Thyroid gland (tissue), 4 donors: Measurements from ENCODE around the gene MAL. TPM values are rescaled to one million over a fixed set of nuclear protein-coding genes. Genes with fewer than 3 reads are reported as not detected.

Experiments used
- DNase-seq, 2 donors: peaks; one replicate each; pipeline ENCODE4 v3.0.0-alpha.2; 2019
- H3K27ac ChIP-seq, 3 donors: fragments of 200-600 bp; sonication (generic); 1 replicate in 2 of 3; 2 replicates in 1 of 3; pipeline ENCODE4 v1.5.1; 2016 to 2019; ENCODE audit warnings: mild to moderate bottlenecking in 1 of 3, moderate library complexity in 1 of 3
- H3K27me3 ChIP-seq: fragments of 200-600 bp; sonication (generic); one replicate; pipeline ENCODE4 v1.5.1; 2019
- H3K36me3 ChIP-seq, 2 donors: fragments of 200-600 bp; sonication (generic); one replicate each; pipeline ENCODE4 v1.5.1; 2016 to 2019
- H3K4me1 ChIP-seq, 2 donors: fragments of 200-600 bp; sonication (generic); one replicate each; pipeline ENCODE4 v1.5.1; 2017 to 2019
- H3K4me3 ChIP-seq, 3 donors: fragments of 200-600 bp; sonication (generic); replicated peaks in 1 of 3; 1 replicate in 2 of 3; 2 replicates in 1 of 3; pipeline ENCODE4 v1.5.1; 2016; ENCODE audit warnings: mild to moderate bottlenecking in 1 of 3
- H3K9me3 ChIP-seq: fragments of 200-600 bp; sonication (generic); one replicate; pipeline ENCODE4 v1.5.1; 2017
- CTCF ChIP-seq, 6 experiments: fragments of 200-600 bp in 3 of 6; fragments of 450-650 bp in 3 of 6; sonication (generic) in 3 of 6; IDR thresholded peaks; one replicate each; pipeline ENCODE4 v1.5.1; 2016 to 2019; ENCODE audit warnings: antibody characterized with exemption in 6 of 6, mild to moderate bottlenecking in 2 of 6, inconsistent platforms in 1 of 6, moderate library complexity in 1 of 6
- POLR2A ChIP-seq, 2 donors: fragments of 450-650 bp; IDR thresholded peaks; one replicate each; pipeline ENCODE4 v1.6.1; 2017; ENCODE audit warnings: antibody characterized with exemption in 2 of 2, mild to moderate bottlenecking in 2 of 2, moderate library complexity in 1 of 2
- WGBS, 2 donors: methylation state at CpG; one replicate each; pipeline ENCODE4 v1.1.5; 2017; 5-methylcytosine and 5-hydroxymethylcytosine counted together
- intact Hi-C: fragments of 100-400 bp; cut with DNase I; formaldehyde crosslinking; loops from one replicate; pipeline ENCODE4 v1.15.1; 2023
- total RNA-seq, 4 donors: library from RNA; depleted of rRNA; stranded (reverse); fragments of >200 nt; gene quantifications; one replicate each; pipeline ENCODE4 v1.2.3, GENCODE V29; 2016

Gene MAL
- total RNA-seq, 4 donors from 2014 or later = 5.6 to 19.3 (median 13.3) TPM

- no peak overlapping the region for H3K27ac ChIP-seq
- DNase-seq = no peak
- no peaks in the 10 kb centered on the region for H3K27me3 ChIP-seq
- TF ChIP-seq CTCF (IDR thresholded peaks at IDR 0.05) = no peak
- no peak for TF ChIP-seq POLR2A (IDR thresholded peaks at IDR 0.05)
- intact Hi-C loops = no loop called here
- H3K4me3 ChIP-seq = no peak overlapping the region
- 87 to 96% methylated on average over 3 to 6 of the region's 6 CpGs for WGBS, 2 donors
- H3K36me3 ChIP-seq = no peaks in the 10 kb centered on the region
- peaks cover 23 to 28% of the 10 kb centered on the region in 2 donors for H3K4me1 ChIP-seq
- no peaks in the 10 kb centered on the region for H3K9me3 ChIP-seq
Observed at GRCh38 chr2:95049961-95050360, 24.5 kb downstream of the MAL start.

GRCh38 chr2:95050385-95051300 is 25.1 kb downstream of the MAL start:
- intact Hi-C loops = no loop called here
- 76 to 81% methylated on average over 7 of the region's 7 CpGs for WGBS, 2 donors
- DNase-seq = no peak

GRCh38 chr2:95051626-95052025 is 26.1 kb downstream of the MAL start:
- H3K27ac ChIP-seq = peak overlapping the region in 2 of 3 donors; percentile 39 to 50
- intact Hi-C loops = no loop called here
- H3K4me1 ChIP-seq = peaks cover 23 to 29% of the 10 kb centered on the region in 2 donors
- no peak for TF ChIP-seq CTCF (IDR thresholded peaks at IDR 0.05)
- no peak for TF ChIP-seq POLR2A (IDR thresholded peaks at IDR 0.05)
- WGBS, 2 donors = 93% methylated on average over 9 to 10 of the region's 10 CpGs
- DNase-seq = no peak
- no peak overlapping the region for H3K4me3 ChIP-seq
- no peaks in the 10 kb centered on the region for H3K9me3 ChIP-seq
- no peaks in the 10 kb centered on the region for H3K36me3 ChIP-seq
- H3K27me3 ChIP-seq = no peaks in the 10 kb centered on the region

More at GRCh38 chr2:95050385-95051300, 25.1 kb downstream of the MAL start:
- no peaks in the 10 kb centered on the region for H3K9me3 ChIP-seq
- no peaks in the 10 kb centered on the region for H3K36me3 ChIP-seq
- H3K27me3 ChIP-seq = no peaks in the 10 kb centered on the region
- no peak for TF ChIP-seq POLR2A (IDR thresholded peaks at IDR 0.05)
- TF ChIP-seq CTCF (IDR thresholded peaks at IDR 0.05) = no peak
- H3K4me1 ChIP-seq = peaks cover 23 to 28% of the 10 kb centered on the region in 2 donors
- no peak overlapping the region for H3K27ac ChIP-seq
- no peak overlapping the region for H3K4me3 ChIP-seq

GRCh38 chr2:95052307-95052706 is 26.8 kb downstream of the MAL start:
- no peak for TF ChIP-seq CTCF (IDR thresholded peaks at IDR 0.05)
- no peak for TF ChIP-seq POLR2A (IDR thresholded peaks at IDR 0.05)
- intact Hi-C loops = no loop called here
- Histone ChIP-seq H3K36me3 (no peaks in the 10 kb centered on the region), H3K27ac (peak overlapping the region; percentile 39 to 50 (median 41)), H3K4me1 (peaks cover 23 to 36% of the 10 kb centered on the region in 2 donors), H3K27me3 (no peaks in the 10 kb centered on the region), H3K9me3 (no peaks in the 10 kb centered on the region), H3K4me3 (no peak overlapping the region)
- peak; percentile 36 to 62 for DNase-seq
- WGBS, 2 donors = 52 to 67% methylated on average over 6 of the region's 6 CpGs
